Lower leg skin (tissue), 4 donors: ENCODE data around the gene TTN. TPM values are rescaled to one million over a fixed set of nuclear protein-coding genes. Genes with fewer than 3 reads are reported as not detected.

Source experiments
- DNase-seq, 2 donors: peaks; one replicate each; pipeline ENCODE4 v3.0.0-alpha.2; 2019; ENCODE audit warnings: low spot score in 2 of 2
- H3K4me3 ChIP-seq: fragments of 200-600 bp; sonication (generic); 2 replicates; pipeline ENCODE4 v1.5.1; 2017; ENCODE audit warnings: mild to moderate bottlenecking, low read depth; ENCODE audit not compliant: poor library complexity, severe bottlenecking
- CTCF ChIP-seq, 3 donors: fragments of 450-650 bp; IDR thresholded peaks; one replicate each; pipeline ENCODE4 v1.5.1; 2016; ENCODE audit warnings: antibody characterized with exemption in 3 of 3, mild to moderate bottlenecking in 3 of 3, moderate library complexity in 2 of 3
- POLR2A ChIP-seq, 2 donors: fragments of 450-650 bp; IDR thresholded peaks; one replicate each; pipeline ENCODE4 v1.6.1; 2016 to 2017; ENCODE audit warnings: antibody characterized with exemption in 2 of 2, mild to moderate bottlenecking in 1 of 2, moderate library complexity in 1 of 2
- WGBS, 2 donors: methylation state at CpG; one replicate each; pipeline ENCODE4 v1.1.5; 2018; 5-methylcytosine and 5-hydroxymethylcytosine counted together
- intact Hi-C: fragments of 100-400 bp; cut with DNase I; formaldehyde crosslinking; loops from one replicate; pipeline ENCODE4 v1.15.0; 2023; ENCODE audit warnings: low total_unique reads
- total RNA-seq, 4 donors: library from RNA; depleted of rRNA; stranded (reverse); fragments of >200 nt; gene quantifications; one replicate each; pipeline ENCODE4 v1.1.0, GENCODE V29; 2016

TTN gene
- total RNA-seq, 4 donors from 2014 or later, result 0.25 to 2.4 (median 0.74) TPM

DNA sequence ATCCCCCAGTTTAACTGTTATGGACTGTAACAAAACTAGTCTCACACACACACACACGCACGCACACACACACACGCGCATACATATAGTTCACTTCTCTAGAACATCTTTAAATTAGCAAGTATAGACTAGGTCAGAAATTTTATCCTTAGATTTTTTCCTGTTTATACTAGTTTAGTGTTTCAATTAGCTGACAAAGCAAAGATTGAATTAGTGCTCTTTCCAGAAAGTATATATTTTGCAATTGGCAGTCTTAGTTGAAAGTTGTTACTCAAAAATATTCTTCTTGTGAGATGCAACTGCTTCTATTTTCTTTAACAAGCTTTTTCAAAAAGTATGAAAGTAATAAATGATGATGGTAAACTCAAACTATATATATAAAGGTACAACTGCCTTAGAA lies 304.5 kb downstream of the TTN start:
- no peak for TF ChIP-seq CTCF (IDR thresholded peaks at IDR 0.05)
- no peak for TF ChIP-seq POLR2A (IDR thresholded peaks at IDR 0.05)
- H3K4me3 ChIP-seq, result no peak overlapping the region
- DNase-seq, result no peak
- intact Hi-C loops, result no loop called here
- WGBS, 2 donors, result 95 to 96% methylated on average over 4 of the region's 4 CpGs

GRCh38 chr2:178499640-178500039 lies 307.6 kb downstream of the TTN start:
- intact Hi-C loops, result no loop called here
- TF ChIP-seq POLR2A (IDR thresholded peaks at IDR 0.05) (no peak), CTCF (IDR thresholded peaks at IDR 0.05) (no peak)
- no peak for DNase-seq
- WGBS, 2 donors, result 93 to 94% methylated on average over 3 of the region's 3 CpGs
- H3K4me3 ChIP-seq, result no peak overlapping the region

- intact Hi-C loops, result no loop called here
- H3K4me3 ChIP-seq, result no peak overlapping the region
- DNase-seq, result no peak
- TF ChIP-seq CTCF (IDR thresholded peaks at IDR 0.05) (no peak), POLR2A (IDR thresholded peaks at IDR 0.05) (no peak)
Measured at GRCh38 chr2:178498137-178498536, 309.1 kb downstream of the TTN start.

DNA sequence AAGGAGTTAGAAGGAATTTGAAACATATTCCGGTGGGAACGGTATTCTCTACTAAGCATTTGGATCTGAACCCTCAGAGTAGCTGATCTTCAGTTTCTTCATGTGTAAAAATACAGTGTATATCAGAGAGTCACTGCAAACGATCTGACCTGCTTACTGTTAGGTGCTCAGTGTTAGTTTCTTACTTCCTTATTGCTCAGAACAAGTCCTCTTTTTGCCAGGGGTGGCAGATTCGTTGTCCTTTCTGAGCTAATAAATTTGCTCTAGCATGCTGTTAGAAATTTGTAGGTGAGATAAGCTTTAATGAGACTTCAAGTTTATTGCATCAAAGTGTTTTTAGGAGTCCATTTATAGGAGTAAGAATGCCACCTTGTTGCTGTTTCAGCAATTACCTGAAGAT lies 311.2 kb downstream of the TTN start:
- WGBS, 2 donors, result 76 to 82% methylated on average over 4 of the region's 4 CpGs
- H3K4me3 ChIP-seq, result no peak overlapping the region
- DNase-seq, result no peak
- TF ChIP-seq POLR2A (IDR thresholded peaks at IDR 0.05), result no peak
- TF ChIP-seq CTCF (IDR thresholded peaks at IDR 0.05), result no peak
- intact Hi-C loops, result no loop called here

GRCh38 chr2:178491612-178492011 lies 315.6 kb downstream of the TTN start:
- DNase-seq, result no peak
- WGBS, 2 donors, result 78 to 97% methylated on average over 6 of the region's 6 CpGs
- no peak overlapping the region for H3K4me3 ChIP-seq
- intact Hi-C loops, result no loop called here
- no peak for TF ChIP-seq CTCF (IDR thresholded peaks at IDR 0.05)
- TF ChIP-seq POLR2A (IDR thresholded peaks at IDR 0.05), result no peak

DNA sequence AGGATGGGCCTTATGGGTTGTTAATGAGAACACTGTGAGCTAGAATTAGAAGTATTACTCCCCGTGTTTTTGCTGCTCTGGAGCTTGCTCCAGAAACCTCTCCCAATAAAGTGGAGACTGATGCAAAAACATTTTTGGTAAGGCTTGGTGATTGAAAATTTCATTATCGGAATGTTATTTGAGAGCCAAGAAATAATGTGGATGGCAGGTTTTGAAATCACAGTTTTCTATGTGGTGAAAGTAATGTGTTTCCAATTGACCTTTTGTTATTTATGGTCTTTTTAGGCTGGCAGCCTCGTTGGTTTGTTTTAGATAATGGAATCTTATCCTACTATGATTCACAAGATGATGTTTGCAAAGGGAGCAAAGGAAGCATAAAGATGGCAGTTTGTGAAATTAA lies 321.9 kb downstream of the TTN start:
- TF ChIP-seq POLR2A (IDR thresholded peaks at IDR 0.05) (no peak), CTCF (IDR thresholded peaks at IDR 0.05) (no peak)
- intact Hi-C loops, result no loop called here
- H3K4me3 ChIP-seq, result no peak overlapping the region
- 63 to 65% methylated on average over 3 of the region's 3 CpGs for WGBS, 2 donors
- DNase-seq, result no peak
